Measurements from ENCODE around the gene MAD1L1.

The MAD1L1 gene

GRCh38 chr7:1802899-1803298, 429.8 kb downstream of the MAD1L1 start:
- ATAC-seq = no peak
- no peak for TF ChIP-seq RARB (CRISPR knock-in tag; IDR thresholded peaks at IDR 0.05)
- no peak for TF ChIP-seq TOX (CRISPR knock-in tag; IDR thresholded peaks at IDR 0.05; ENCODE audit: borderline replicate concordance)
- TF ChIP-seq BACH2 (CRISPR knock-in tag; IDR thresholded peaks at IDR 0.05; ENCODE audit: borderline replicate concordance) = no peak

DNA sequence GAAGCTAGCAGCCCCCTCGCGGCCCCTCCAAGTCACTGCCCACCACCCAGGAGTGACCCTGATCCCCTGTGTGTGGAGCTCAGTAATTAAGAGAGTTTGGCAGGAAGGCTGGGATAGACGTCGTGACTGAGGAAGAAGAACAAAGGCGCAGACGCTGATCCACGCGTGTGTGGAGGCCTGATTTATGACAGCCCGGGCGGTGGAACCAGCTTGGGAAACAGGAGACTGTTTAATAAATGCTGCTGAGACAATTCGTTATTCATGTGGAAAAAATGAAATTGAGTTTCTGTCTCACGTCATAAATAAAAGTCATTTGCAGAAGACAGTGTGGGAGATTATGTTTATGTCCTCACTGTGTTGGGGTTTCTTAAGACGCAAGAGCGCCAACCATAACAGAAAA, 431.8 kb downstream of the MAD1L1 start:
- TF ChIP-seq, protein P1, sequence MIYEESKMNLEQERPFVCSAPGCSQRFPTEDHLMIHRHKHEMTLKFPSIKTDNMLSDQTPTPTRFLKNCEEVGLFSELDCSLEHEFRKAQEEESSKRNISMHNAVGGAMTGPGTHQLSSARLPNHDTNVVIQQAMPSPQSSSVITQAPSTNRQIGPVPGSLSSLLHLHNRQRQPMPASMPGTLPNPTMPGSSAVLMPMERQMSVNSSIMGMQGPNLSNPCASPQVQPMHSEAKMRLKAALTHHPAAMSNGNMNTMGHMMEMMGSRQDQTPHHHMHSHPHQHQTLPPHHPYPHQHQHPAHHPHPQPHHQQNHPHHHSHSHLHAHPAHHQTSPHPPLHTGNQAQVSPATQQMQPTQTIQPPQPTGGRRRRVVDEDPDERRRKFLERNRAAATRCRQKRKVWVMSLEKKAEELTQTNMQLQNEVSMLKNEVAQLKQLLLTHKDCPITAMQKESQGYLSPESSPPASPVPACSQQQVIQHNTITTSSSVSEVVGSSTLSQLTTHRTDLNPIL (CRISPR knock-in tag; IDR thresholded peaks at IDR 0.05; ENCODE audit: low read depth) = no peak
- TF ChIP-seq ZC3H10 (CRISPR knock-in tag; IDR thresholded peaks at IDR 0.05) = no peak
- TF ChIP-seq TOX (CRISPR knock-in tag; IDR thresholded peaks at IDR 0.05; ENCODE audit: borderline replicate concordance) = no peak
- TF ChIP-seq GLIS3 (CRISPR knock-in tag; IDR thresholded peaks at IDR 0.05) = no peak
- no peak for TF ChIP-seq TSHZ2 (CRISPR knock-in tag; IDR thresholded peaks at IDR 0.05)
- no peak for TF ChIP-seq TCF4 (CRISPR knock-in tag; IDR thresholded peaks at IDR 0.05; ENCODE audit: borderline replicate concordance)
- TF ChIP-seq, protein P2, sequence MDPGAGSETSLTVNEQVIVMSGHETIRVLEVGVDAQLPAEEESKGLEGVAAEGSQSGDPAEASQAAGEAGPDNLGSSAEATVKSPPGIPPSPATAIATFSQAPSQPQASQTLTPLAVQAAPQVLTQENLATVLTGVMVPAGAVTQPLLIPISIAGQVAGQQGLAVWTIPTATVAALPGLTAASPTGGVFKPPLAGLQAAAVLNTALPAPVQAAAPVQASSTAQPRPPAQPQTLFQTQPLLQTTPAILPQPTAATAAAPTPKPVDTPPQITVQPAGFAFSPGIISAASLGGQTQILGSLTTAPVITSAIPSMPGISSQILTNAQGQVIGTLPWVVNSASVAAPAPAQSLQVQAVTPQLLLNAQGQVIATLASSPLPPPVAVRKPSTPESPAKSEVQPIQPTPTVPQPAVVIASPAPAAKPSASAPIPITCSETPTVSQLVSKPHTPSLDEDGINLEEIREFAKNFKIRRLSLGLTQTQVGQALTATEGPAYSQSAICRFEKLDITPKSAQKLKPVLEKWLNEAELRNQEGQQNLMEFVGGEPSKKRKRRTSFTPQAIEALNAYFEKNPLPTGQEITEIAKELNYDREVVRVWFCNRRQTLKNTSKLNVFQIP (CRISPR knock-in tag; IDR thresholded peaks at IDR 0.05; ENCODE audit: borderline replicate concordance, low read depth) = no peak
- no peak for TF ChIP-seq CSRNP3 (CRISPR knock-in tag; IDR thresholded peaks at IDR 0.05)
- TF ChIP-seq ZNF8 (CRISPR knock-in tag; IDR thresholded peaks at IDR 0.05) = no peak
- no peak for TF ChIP-seq CSDC2 (CRISPR knock-in tag; IDR thresholded peaks at IDR 0.05)
- no peak for TF ChIP-seq PPARA (CRISPR knock-in tag; IDR thresholded peaks at IDR 0.05; ENCODE audit: borderline replicate concordance)
- TF ChIP-seq BACH2 (CRISPR knock-in tag; IDR thresholded peaks at IDR 0.05; ENCODE audit: borderline replicate concordance) = no peak
- TF ChIP-seq PATZ1 (CRISPR knock-in tag; IDR thresholded peaks at IDR 0.05; ENCODE audit: borderline replicate concordance) = no peak
- TF ChIP-seq ZFP30 (CRISPR knock-in tag; IDR thresholded peaks at IDR 0.05) = no peak
- no peak for TF ChIP-seq ZFP3 (CRISPR knock-in tag; IDR thresholded peaks at IDR 0.05)
- TF ChIP-seq ZNF70 (CRISPR knock-in tag; IDR thresholded peaks at IDR 0.05) = no peak
- no peak for TF ChIP-seq ZNF565 (CRISPR knock-in tag; conservative IDR thresholded peaks at IDR 0.05; ENCODE audit: low read depth)
- TF ChIP-seq OSR1 (CRISPR knock-in tag; IDR thresholded peaks at IDR 0.05) = no peak
- TF ChIP-seq ISL1 (CRISPR knock-in tag; IDR thresholded peaks at IDR 0.05) = no peak
- ATAC-seq = no peak

- no peak for ATAC-seq
- no peak for TF ChIP-seq ISL1 (CRISPR knock-in tag; IDR thresholded peaks at IDR 0.05)
- no peak for TF ChIP-seq ZNF70 (CRISPR knock-in tag; IDR thresholded peaks at IDR 0.05)
- no peak for TF ChIP-seq ZC3H10 (CRISPR knock-in tag; IDR thresholded peaks at IDR 0.05)
- TF ChIP-seq ARNTL (CRISPR knock-in tag; IDR thresholded peaks at IDR 0.05; ENCODE audit: borderline replicate concordance, low read depth) = no peak
- no peak for TF ChIP-seq GLIS3 (CRISPR knock-in tag; IDR thresholded peaks at IDR 0.05)
- TF ChIP-seq ZNF565 (CRISPR knock-in tag; conservative IDR thresholded peaks at IDR 0.05; ENCODE audit: low read depth) = no peak
- TF ChIP-seq TCF4 (CRISPR knock-in tag; IDR thresholded peaks at IDR 0.05; ENCODE audit: borderline replicate concordance) = no peak
- no peak for TF ChIP-seq PPARA (CRISPR knock-in tag; IDR thresholded peaks at IDR 0.05; ENCODE audit: borderline replicate concordance)
- TF ChIP-seq, protein P1 (CRISPR knock-in tag; IDR thresholded peaks at IDR 0.05; ENCODE audit: low read depth) = no peak
- TF ChIP-seq PATZ1 (CRISPR knock-in tag; IDR thresholded peaks at IDR 0.05; ENCODE audit: borderline replicate concordance) = no peak
- no peak for TF ChIP-seq CSRNP3 (CRISPR knock-in tag; IDR thresholded peaks at IDR 0.05)
- no peak for TF ChIP-seq BACH2 (CRISPR knock-in tag; IDR thresholded peaks at IDR 0.05; ENCODE audit: borderline replicate concordance)
- no peak for TF ChIP-seq ZFP3 (CRISPR knock-in tag; IDR thresholded peaks at IDR 0.05)
Observed at GRCh38 chr7:1798191-1798590, 434.6 kb downstream of the MAD1L1 start.

All from SK-N-SH treated with all-trans-retinoic acid at 6 μM for 48 hours (cell line).